GM12878 (cell line): ENCODE measurements around the gene NSMCE1. TPM values are rescaled to one million over a fixed set of nuclear protein-coding genes. Genes with fewer than 3 reads are reported as not detected.

Experiments
- ATAC-seq: fragments of 200-7000 bp; cut with Tn5 transposase; 3 replicates; pipeline ENCODE4 v1.9.1; 2020; ENCODE audit warnings: mild to moderate bottlenecking, moderate library complexity
- BruUV-seq: library from RNA; stranded (reverse); fragments of 400-500 nt; replicated peaks from 2 replicates; lab custom pipeline; 2021; lab: Mats Ljungman, UMichigan
- CTCF ChIA-PET: fragments of 300-600 bp; sonication (Branson Sonifier 250); formaldehyde crosslinking; extraction: SDS; loops from one replicate; lab custom pipeline; 2021; ENCODE audit warnings: inconsistent platforms; lab: Yijun Ruan, JAX
- POLR2A ChIA-PET: fragments of 350-600 bp; formaldehyde crosslinking; extraction: SDS; loops from one replicate; lab custom pipeline; 2021; ENCODE audit warnings: inconsistent platforms; lab: Charles Lee
- RAD21 ChIA-PET: fragments of 300-600 bp; sonication (Branson Sonifier 250); formaldehyde crosslinking; loops from one replicate; lab custom pipeline; 2023; ENCODE audit warnings: antibody characterized with exemption; ENCODE audit not compliant: unreplicated experiment; lab: Charles Lee
- SMC1A ChIA-PET: fragments of 300-600 bp; sonication (Branson Sonifier 250); formaldehyde crosslinking; loops from one replicate; lab custom pipeline; 2023; ENCODE audit not compliant: unreplicated experiment, uncharacterized antibody; lab: Charles Lee
- DNase-seq: peaks from one replicate; pipeline ENCODE4 v3.0.0-alpha.2; 2011; ENCODE audit warnings: low read depth, low spot score
- FAIRE-seq: peaks from 3 replicates; lab custom pipeline; 2011; peaks lifted over from hg19 to GRCh38; lab: Jason Lieb, UNC
- H2AFZ ChIP-seq: 2 replicates; pipeline ENCODE4 v1.6.0; 2011; ENCODE audit warnings: low read depth, low read length, control low read depth; ENCODE audit not compliant: control insufficient read depth
- H3K27ac ChIP-seq: 2 replicates; pipeline ENCODE4 v1.5.1; 2011; ENCODE audit warnings: control low read depth; ENCODE audit not compliant: control insufficient read depth, insufficient read depth
- H3K27me3 ChIP-seq, 2 experiments: replicated peaks in 1 of 2; 2 replicates each; pipeline versions ENCODE4 v1.6.0 to v1.6.1; 2011; ENCODE audit warnings: low read length in 1 of 2; ENCODE audit not compliant: control insufficient read depth in 2 of 2, insufficient read depth in 2 of 2
- H3K36me3 ChIP-seq, 2 experiments: 2 replicates each; pipeline ENCODE4 v1.5.1; 2011; ENCODE audit warnings: low read length in 1 of 2; ENCODE audit not compliant: control insufficient read depth in 2 of 2, insufficient read depth in 2 of 2
- H3K4me1 ChIP-seq: 2 replicates; pipeline ENCODE4 v1.6.1; 2011; ENCODE audit warnings: mild to moderate bottlenecking, low read length, moderate library complexity, mixed read lengths; ENCODE audit not compliant: control insufficient read depth, insufficient read depth
- H3K4me2 ChIP-seq: 2 replicates; pipeline ENCODE4 v1.6.0; 2011; ENCODE audit warnings: control low read depth; ENCODE audit not compliant: control insufficient read depth, insufficient read depth
- H3K4me3 ChIP-seq: fragments of 200-600 bp; sonication (generic); 2 replicates; pipeline ENCODE4 v1.5.1; 2016
- H3K79me2 ChIP-seq: 2 replicates; pipeline ENCODE4 v1.6.0; 2011; ENCODE audit warnings: low read length; ENCODE audit not compliant: control insufficient read depth, insufficient read depth
- H3K9ac ChIP-seq: 2 replicates; pipeline ENCODE4 v1.8.0; 2011; ENCODE audit warnings: low read length, control low read depth, mixed read lengths; ENCODE audit not compliant: control insufficient read depth, insufficient read depth
- H3K9me3 ChIP-seq: replicated peaks from 3 replicates; pipeline ENCODE4 v1.5.1; 2011; ENCODE audit warnings: mild to moderate bottlenecking, low read length; ENCODE audit not compliant: control insufficient read depth, insufficient read depth
- H4K20me1 ChIP-seq: 2 replicates; pipeline ENCODE4 v1.6.0; 2011; ENCODE audit not compliant: control insufficient read depth, insufficient read depth
- CBFB ChIP-seq: IDR thresholded peaks from 2 replicates; pipeline ENCODE4 v1.6.1; 2016; ENCODE audit warnings: antibody characterized with exemption, low read depth
- CBX3 ChIP-seq: fragments of 200-600 bp; sonication (generic); IDR thresholded peaks from 2 replicates; pipeline ENCODE4 v1.6.1; 2016; ENCODE audit warnings: low read depth, borderline replicate concordance
- HCFC1 ChIP-seq: fragments of 150-350 bp; IDR thresholded peaks from 2 replicates; pipeline ENCODE4 v1.6.1; 2014; ENCODE audit warnings: low read length
- MTA3 ChIP-seq: IDR thresholded peaks from 2 replicates; pipeline ENCODE4 v1.6.1; 2012; ENCODE audit warnings: low read length, inconsistent platforms, borderline replicate concordance
- MYB ChIP-seq: fragments of 150-350 bp; IDR thresholded peaks from 2 replicates; pipeline ENCODE4 v1.6.1; 2014; ENCODE audit warnings: mild to moderate bottlenecking, low read depth, low read length, borderline replicate concordance
- MYC ChIP-seq: IDR thresholded peaks from 2 replicates; pipeline ENCODE4 v1.6.1; 2011; ENCODE audit warnings: mild to moderate bottlenecking, low read length, moderate library complexity, inconsistent platforms; ENCODE audit not compliant: insufficient read depth, insufficient replicate concordance, insufficient read length, severe bottlenecking
- NFIC ChIP-seq: IDR thresholded peaks from 2 replicates; pipeline ENCODE4 v1.6.1; 2012; ENCODE audit warnings: low read depth, mild to moderate bottlenecking, inconsistent platforms, low read length, moderate library complexity
- POU2F2 ChIP-seq: IDR thresholded peaks from 3 replicates; pipeline ENCODE4 v1.6.1; 2011; ENCODE audit warnings: low read depth, mild to moderate bottlenecking, low read length, borderline replicate concordance
- ZZZ3 ChIP-seq: IDR thresholded peaks from 2 replicates; pipeline ENCODE4 v1.6.1; 2011; ENCODE audit warnings: low read depth; ENCODE audit not compliant: control insufficient read depth, insufficient read length
- WGBS: methylation state at CpG from one replicate; pipeline ENCODE4 v1.1.6; 2016; ENCODE audit warnings: low lambda C conversion rate; ENCODE audit not compliant: insufficient replicate concordance, insufficient coverage; ENCODE audit errors: missing lambda C conversion rate; 5-methylcytosine and 5-hydroxymethylcytosine counted together
- in situ Hi-C: fragments of 300-500 bp; cut with MboI; formaldehyde crosslinking; loops from 9 replicates; pipeline ENCODE4 v1.14.3; 2018; ENCODE audit warnings: mixed read lengths
- intact Hi-C: fragments of 100-400 bp; cut with micrococcal nuclease; formaldehyde crosslinking; loops from one replicate; pipeline ENCODE4 v1.14.2; 2022; ENCODE audit not compliant: unreplicated experiment
- polyA plus RNA-seq, 11 experiments: library from polyadenylated mRNA; depleted of rRNA in 4 of 11; unstranded in 6 of 11; stranded (reverse) in 5 of 11; fragments of >200 nt; fragmentation: Nextera tagmentation in 4 of 11; fragmentation: Illumina TruSeq in 1 of 11; extraction: Ambion mirVana in 4 of 11; extraction: Trizol in 1 of 11; gene quantifications; 1 replicate in 1 of 11; 2 replicates in 10 of 11; pipeline versions ENCODE4 v1.2.1 to v1.2.3, GENCODE V29; 2011 to 2016; ENCODE audit warnings: inconsistent platforms in 2 of 11, missing spikeins in 2 of 11, low read depth in 1 of 11
- total RNA-seq, 4 experiments: library from RNA; depleted of rRNA in 3 of 4; stranded (reverse); fragments of >200 nt in 3 of 4; fragmentation: Illumina TruSeq in 1 of 4; extraction: Trizol in 1 of 4; gene quantifications; 2 replicates each; pipeline versions ENCODE4 v1.2.1 to v1.2.3, GENCODE V29; 2013 to 2021
- TF ChIP-seq, protein P1 (sequence below): fragments of 450-650 bp; formaldehyde crosslinking; IDR thresholded peaks from 2 replicates; pipeline ENCODE4 v1.4.0; 2022; ENCODE audit warnings: mild to moderate bottlenecking, moderate library complexity
- TF ChIP-seq, protein P2 (sequence below): fragments of 450-650 bp; formaldehyde crosslinking; IDR thresholded peaks from 2 replicates; pipeline ENCODE4 v1.4.0; 2020; ENCODE audit warnings: mild to moderate bottlenecking, moderate library complexity
- TF ChIP-seq, protein P3 (sequence below): fragments of 450-650 bp; formaldehyde crosslinking; IDR thresholded peaks from 2 replicates; pipeline ENCODE4 v1.5.0; 2022; ENCODE audit warnings: mild to moderate bottlenecking, missing genetic modification characterization

The NSMCE1 gene
- total and polyA plus RNA-seq, 10 of the 15 experiments (the other 5 are each of a cell fraction or from before 2014, with no cell fraction given), result 54.0 to 214 (median 71.4) TPM

DNA sequence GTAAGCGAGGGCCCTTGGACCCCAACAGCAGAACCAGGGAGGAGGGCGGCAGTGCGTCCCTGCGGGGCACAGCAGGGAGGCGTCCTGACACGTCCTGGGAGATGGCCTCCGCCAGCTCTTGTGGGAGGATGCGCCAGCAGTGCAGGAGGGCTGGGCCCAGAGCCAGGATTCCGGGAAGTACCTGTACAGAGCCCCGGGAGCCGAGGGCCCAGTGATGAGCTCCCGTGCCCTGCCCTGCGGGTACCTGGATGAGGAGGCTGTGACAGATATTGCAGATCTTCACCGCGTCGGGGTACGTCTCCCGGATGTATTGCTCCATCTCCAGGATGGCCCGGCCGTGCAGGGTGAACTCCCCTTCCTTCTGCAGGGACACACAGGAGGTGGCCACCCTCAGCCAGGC, 42.1 kb downstream of the NSMCE1 start:
- H3K4me2 ChIP-seq, result no peak overlapping the region
- in situ Hi-C loops, result no loop called here
- no peak overlapping the region for H3K27ac ChIP-seq
- H4K20me1 ChIP-seq, result no peaks in the 10 kb centered on the region
- H3K9me3 ChIP-seq, result no peaks in the 10 kb centered on the region
- ATAC-seq, result no peak
- WGBS, result 60% methylated on average over 17 of the region's 20 CpGs
- no peaks in the 10 kb centered on the region for H3K27me3 ChIP-seq
- FAIRE-seq, result no peak
- peaks cover 0 to 3% of the 10 kb centered on the region in 2 experiments; a peak in 3 of 4 replicates for H3K36me3 ChIP-seq
- CTCF ChIA-PET, result interaction anchor here (1.1 to 1.6 kb wide), 2 partner anchors 48 to 225 kb away, joined by 3 to 4 read pairs; no protein-coding TSS in a partner anchor
- no peak for DNase-seq
- SMC1A ChIA-PET, result interaction anchor here (1.4 kb wide), 1 partner anchor 141 kb away, joined by 8 read pairs; no protein-coding TSS in a partner anchor
- H3K9ac ChIP-seq, result no peak overlapping the region
- peaks cover 6% of the 10 kb centered on the region for H3K4me1 ChIP-seq
- TF ChIP-seq, protein P1, sequence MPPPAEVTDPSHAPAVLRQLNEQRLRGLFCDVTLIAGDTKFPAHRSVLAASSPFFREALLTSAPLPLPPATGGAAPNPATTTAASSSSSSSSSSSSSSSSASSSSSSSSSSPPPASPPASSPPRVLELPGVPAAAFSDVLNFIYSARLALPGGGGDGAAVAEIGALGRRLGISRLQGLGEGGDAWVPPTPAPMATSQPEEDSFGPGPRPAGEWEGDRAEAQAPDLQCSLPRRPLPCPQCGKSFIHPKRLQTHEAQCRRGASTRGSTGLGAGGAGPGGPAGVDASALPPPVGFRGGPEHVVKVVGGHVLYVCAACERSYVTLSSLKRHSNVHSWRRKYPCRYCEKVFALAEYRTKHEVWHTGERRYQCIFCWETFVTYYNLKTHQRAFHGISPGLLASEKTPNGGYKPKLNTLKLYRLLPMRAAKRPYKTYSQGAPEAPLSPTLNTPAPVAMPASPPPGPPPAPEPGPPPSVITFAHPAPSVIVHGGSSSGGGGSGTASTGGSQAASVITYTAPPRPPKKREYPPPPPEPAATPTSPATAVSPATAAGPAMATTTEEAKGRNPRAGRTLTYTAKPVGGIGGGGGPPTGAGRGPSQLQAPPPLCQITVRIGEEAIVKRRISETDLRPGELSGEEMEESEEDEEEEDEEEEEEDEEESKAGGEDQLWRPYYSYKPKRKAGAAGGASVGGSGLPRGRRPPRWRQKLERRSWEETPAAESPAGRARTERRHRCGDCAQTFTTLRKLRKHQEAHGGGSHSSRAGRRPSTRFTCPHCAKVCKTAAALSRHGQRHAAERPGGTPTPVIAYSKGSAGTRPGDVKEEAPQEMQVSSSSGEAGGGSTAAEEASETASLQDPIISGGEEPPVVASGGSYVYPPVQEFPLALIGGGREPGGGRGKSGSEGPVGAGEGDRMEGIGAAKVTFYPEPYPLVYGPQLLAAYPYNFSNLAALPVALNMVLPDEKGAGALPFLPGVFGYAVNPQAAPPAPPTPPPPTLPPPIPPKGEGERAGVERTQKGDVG (CRISPR knock-in tag), result no peak
- TF ChIP-seq, protein P2, sequence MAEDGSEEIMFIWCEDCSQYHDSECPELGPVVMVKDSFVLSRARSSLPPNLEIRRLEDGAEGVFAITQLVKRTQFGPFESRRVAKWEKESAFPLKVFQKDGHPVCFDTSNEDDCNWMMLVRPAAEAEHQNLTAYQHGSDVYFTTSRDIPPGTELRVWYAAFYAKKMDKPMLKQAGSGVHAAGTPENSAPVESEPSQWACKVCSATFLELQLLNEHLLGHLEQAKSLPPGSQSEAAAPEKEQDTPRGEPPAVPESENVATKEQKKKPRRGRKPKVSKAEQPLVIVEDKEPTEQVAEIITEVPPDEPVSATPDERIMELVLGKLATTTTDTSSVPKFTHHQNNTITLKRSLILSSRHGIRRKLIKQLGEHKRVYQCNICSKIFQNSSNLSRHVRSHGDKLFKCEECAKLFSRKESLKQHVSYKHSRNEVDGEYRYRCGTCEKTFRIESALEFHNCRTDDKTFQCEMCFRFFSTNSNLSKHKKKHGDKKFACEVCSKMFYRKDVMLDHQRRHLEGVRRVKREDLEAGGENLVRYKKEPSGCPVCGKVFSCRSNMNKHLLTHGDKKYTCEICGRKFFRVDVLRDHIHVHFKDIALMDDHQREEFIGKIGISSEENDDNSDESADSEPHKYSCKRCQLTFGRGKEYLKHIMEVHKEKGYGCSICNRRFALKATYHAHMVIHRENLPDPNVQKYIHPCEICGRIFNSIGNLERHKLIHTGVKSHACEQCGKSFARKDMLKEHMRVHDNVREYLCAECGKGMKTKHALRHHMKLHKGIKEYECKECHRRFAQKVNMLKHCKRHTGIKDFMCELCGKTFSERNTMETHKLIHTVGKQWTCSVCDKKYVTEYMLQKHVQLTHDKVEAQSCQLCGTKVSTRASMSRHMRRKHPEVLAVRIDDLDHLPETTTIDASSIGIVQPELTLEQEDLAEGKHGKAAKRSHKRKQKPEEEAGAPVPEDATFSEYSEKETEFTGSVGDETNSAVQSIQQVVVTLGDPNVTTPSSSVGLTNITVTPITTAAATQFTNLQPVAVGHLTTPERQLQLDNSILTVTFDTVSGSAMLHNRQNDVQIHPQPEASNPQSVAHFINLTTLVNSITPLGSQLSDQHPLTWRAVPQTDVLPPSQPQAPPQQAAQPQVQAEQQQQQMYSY (CRISPR knock-in tag), result no peak
- TF ChIP-seq MYC, result no peak
- no peak for TF ChIP-seq POU2F2
- TF ChIP-seq CBX3, result no peak
- TF ChIP-seq, protein P3, sequence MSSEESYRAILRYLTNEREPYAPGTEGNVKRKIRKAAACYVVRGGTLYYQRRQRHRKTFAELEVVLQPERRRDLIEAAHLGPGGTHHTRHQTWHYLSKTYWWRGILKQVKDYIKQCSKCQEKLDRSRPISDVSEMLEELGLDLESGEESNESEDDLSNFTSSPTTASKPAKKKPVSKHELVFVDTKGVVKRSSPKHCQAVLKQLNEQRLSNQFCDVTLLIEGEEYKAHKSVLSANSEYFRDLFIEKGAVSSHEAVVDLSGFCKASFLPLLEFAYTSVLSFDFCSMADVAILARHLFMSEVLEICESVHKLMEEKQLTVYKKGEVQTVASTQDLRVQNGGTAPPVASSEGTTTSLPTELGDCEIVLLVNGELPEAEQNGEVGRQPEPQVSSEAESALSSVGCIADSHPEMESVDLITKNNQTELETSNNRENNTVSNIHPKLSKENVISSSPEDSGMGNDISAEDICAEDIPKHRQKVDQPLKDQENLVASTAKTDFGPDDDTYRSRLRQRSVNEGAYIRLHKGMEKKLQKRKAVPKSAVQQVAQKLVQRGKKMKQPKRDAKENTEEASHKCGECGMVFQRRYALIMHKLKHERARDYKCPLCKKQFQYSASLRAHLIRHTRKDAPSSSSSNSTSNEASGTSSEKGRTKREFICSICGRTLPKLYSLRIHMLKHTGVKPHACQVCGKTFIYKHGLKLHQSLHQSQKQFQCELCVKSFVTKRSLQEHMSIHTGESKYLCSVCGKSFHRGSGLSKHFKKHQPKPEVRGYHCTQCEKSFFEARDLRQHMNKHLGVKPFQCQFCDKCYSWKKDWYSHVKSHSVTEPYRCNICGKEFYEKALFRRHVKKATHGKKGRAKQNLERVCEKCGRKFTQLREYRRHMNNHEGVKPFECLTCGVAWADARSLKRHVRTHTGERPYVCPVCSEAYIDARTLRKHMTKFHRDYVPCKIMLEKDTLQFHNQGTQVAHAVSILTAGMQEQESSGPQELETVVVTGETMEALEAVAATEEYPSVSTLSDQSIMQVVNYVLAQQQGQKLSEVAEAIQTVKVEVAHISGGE (CRISPR knock-in tag), result no peak
- no peak for TF ChIP-seq MYB
- no peak for TF ChIP-seq NFIC
- no peak for TF ChIP-seq MTA3
- TF ChIP-seq HCFC1, result no peak
- TF ChIP-seq CBFB, result no peak
- no peak for TF ChIP-seq ZZZ3
- RAD21 ChIA-PET, result interaction anchor here (1.4 to 1.7 kb wide), 3 partner anchors 47 to 142 kb away, joined by 5 to 8 read pairs (median 6); no protein-coding TSS in a partner anchor
- intact Hi-C loops, result no loop called here
- no peaks in the 10 kb centered on the region for H3K79me2 ChIP-seq
- BruUV-seq, result no TSS peak
- POLR2A ChIA-PET, result no interaction called here
- no peak overlapping the region for H2AFZ ChIP-seq
- H3K4me3 ChIP-seq, result no peak overlapping the region
